Embryonic facial prominence (tissue), 1 donor: ENCODE results near the gene KCNK10.
"Not testable (repeated sequence)": the region's sequence is repeated elsewhere in the genome, so short reads cannot be mapped to it uniquely, and the experiment has no call there.

ENCODE experiments used
- DNase-seq: peaks from one replicate; pipeline ENCODE4 v3.0.0-alpha.2; 2016; ENCODE audit errors: extremely low spot score

Gene KCNK10

GRCh38 chr14:88270776-88271175, 52.3 kb downstream of the KCNK10 start:
- no peak for DNase-seq

DNA sequence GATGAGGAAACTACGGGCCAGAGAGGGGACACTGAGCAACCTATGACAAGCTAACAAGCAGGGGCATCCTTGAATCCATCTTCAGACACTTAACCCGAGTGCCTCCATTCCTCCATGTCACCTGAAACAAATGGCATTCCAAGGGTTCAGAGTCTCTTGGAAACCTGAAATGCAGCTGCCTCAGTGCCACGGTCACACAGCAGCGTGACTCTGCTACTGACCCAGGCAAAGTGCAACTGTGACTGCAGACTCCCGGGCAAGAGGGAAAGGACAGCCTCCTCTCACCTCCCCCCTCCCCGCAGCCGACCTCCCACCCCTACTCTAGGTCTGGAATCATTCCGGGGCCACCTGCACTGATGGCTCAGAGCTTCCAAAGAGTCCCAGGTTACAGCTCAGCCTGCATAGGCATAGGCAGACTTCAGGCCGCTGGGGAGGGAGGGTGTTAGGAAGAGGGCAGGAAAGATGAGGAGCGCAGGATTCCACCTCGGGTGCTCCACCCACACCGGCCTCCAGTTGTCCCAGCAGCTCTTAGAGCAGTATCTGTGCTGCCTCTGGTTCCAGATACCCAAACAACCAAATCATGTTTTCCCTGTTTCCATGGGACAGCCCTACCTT, 53.2 kb downstream of the KCNK10 start:
- no peak for DNase-seq

GRCh38 chr14:88266474-88266873, 56.6 kb downstream of the KCNK10 start:
- no peak for DNase-seq

DNA sequence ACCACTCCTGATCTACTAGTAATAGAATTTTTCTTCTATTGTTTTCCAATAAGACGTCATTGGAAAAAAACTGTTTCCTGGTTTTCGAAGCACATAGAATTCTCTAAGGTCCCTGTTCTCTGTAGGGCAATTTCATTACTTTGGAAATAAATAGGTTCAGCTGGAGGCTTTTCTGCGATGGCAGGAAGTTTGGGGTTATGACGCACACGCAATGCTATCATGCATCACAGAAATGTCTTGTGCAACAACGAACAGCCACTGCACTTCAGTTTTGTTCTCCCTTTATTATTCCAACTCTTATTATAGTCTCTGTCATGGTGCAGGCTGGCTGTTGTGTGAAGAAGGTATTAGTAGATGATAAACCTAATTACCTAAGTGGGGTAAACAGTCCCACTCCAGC, 59.0 kb downstream of the KCNK10 start:
- no peak for DNase-seq

DNA sequence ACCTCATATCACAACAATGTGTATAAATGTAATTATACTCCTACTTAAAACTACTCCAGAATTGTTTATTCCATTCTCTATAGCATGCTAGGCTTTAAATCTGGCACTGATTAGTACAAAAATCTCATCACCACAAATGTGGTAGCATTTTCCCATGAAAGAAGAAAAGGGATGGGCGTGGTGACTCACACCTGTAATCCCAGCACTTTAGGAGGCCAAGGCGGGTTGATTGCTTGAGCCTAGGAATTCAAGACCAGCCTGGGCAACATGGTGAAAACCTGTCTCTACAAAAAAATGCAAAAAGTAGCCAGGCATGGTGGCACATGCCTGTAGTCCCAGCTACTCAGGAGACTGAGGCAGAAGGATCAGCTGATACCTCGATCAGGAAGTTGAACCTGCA, 61.8 kb downstream of the KCNK10 start:
- not testable (repeated sequence) for DNase-seq

DNA sequence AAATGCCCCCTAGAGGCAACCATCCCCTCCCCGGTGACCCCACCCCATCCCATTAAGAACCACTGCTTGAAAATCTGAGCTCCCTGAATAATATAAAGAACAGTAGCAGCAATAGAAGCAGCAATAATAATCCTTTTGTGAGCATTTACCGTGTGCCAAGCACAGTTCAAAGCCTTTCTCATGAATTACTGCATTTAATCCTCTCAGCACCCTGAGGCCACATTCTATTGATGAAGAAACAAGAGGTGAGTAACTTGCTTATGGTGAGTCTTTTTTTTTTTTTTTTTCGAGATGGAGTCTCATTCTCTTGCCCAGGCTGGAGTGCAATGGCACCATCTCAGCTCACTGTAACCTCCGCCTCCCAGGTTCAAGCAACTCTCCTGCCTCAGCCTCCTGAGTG, 65.0 kb downstream of the KCNK10 start:
- DNase-seq, result no peak

DNA sequence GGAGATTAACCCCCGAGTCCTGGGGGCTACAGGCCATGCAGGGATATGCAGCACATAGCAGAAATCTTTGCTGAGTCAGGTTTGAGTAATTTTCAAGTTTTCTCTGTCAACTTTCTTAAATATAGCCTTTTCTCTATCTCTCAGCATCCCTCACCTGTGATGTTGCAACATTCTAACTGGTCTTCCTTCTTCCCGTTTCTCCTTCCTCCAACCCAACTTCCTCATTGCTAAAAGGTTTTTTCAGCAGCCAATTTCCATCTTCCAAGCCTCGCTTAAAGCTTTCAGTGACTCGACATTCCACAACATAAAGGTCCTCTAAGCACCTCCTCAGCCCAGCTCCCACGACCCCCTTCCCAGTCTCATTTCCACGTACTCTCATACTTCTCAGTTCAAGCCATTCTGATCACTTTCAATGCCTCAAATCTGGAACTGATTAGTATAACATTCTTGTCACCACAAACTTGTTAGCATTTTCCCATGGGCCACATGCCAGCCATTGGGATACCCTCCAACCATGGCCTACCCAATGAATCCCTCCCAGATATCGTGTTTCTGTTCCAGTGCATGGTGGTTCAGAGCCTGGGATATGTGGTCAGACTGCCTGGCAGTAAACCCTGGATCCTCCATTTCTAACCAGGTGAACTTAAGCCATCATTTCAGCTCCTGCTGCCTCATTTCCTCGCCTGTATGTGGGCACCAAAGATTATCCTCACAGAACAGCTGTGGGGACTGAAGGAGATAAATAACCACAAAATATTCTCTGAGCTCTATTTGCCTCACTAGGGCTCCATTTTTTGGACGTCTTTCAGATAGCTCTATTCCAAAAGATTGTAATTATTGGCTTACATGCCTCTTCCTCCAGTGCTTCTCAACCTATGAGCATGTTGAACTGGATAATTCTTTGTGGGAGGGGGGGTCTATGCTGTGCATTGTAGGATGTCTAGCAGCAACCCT, 65.8 kb downstream of the KCNK10 start:
- DNase-seq, result peak; percentile 38

GRCh38 chr14:88255798-88256197, 67.3 kb downstream of the KCNK10 start:
- no peak for DNase-seq

GRCh38 chr14:88255196-88255595, 67.9 kb downstream of the KCNK10 start:
- DNase-seq, result no peak

GRCh38 chr14:88252498-88252897, 70.6 kb downstream of the KCNK10 start:
- no peak for DNase-seq

- no peak for DNase-seq
These were observed 71.4 kb downstream of the KCNK10 start for GRCh38 chr14:88251650-88252049.

GRCh38 chr14:88249266-88249665, 73.8 kb downstream of the KCNK10 start:
- no peak for DNase-seq

- no peak for DNase-seq
These were observed 74.5 kb downstream of the KCNK10 start for GRCh38 chr14:88248606-88249005.

GRCh38 chr14:88247228-88247627, 75.8 kb downstream of the KCNK10 start:
- DNase-seq, result no peak

GRCh38 chr14:88245321-88245720, 77.7 kb downstream of the KCNK10 start:
- DNase-seq, result no peak

DNA sequence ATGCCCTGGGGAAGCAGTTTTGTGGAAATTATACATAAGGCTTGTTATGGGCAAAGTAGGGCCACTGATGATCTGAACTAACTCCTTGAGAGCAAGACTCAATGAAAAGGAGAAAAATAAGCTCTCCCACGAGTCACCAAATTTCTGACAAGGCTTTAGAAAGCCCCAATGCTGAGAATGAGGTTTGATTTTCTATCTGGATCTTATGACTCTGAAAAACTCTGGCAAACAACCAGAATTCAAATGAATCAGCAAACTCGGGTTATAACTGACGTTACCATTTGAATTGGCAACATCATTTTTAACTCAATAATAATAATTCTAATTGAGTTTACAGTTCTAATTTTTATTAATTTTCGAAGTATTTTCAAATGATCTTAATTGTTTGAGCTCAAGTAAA, 79.1 kb downstream of the KCNK10 start:
- no peak for DNase-seq

DNA sequence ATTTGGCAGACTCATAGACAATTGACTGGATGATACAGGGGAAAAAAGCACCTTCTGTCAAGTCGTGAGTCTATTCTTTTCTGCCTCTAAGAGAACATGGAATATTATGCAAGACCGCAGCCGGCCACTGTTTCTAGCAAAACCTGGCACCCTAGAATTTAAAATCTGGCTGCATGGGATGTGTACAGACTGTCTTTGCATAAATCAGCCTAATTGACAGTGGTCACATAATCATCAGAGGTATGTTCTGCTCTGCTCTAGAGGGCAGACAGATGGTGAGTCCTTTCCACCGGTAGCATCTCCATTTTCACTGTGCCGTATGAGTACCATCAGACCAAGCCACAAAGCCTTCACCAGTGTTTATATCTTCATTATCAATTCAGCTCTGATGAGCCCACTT, 80.6 kb downstream of the KCNK10 start:
- no peak for DNase-seq

DNA sequence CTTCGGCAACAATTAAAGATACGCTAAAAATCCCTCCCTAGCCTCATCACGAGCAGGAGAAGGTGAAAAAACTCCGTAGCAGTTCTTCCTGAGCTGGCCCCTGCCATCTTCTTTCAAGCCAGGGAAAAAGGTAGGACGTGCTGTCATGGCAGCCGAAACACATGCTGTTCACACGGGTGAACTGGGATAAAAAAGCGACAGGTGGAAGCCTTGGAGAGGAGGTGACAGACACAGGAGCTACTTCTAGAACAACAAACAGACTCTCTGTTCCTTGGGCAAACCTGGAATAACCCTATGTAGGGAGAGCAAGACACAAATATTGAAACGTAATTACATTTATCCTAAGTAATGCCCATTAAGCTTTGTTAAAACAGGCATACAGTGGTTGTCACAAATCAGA, 81.3 kb downstream of the KCNK10 start:
- no peak for DNase-seq

DNA sequence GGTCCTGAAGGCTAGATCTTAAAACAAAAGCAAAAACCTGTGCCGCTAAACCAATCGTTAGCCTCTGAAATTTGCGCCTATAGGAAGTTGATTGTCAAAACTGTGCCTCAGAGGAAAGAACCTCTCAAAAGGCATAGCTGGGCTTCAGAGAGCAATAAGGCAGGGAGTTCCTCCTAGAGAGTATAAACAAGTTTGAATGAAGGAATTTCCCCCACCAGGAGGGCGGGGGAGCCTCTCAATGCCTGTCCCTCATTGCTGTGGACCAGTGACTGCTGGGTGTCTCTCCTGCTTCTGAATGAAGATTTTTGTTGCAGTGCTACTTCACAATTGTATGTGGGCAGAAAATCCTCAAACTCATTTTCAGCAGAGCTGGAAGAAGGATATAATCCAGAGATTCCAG, 88.6 kb downstream of the KCNK10 start:
- no peak for DNase-seq

DNA sequence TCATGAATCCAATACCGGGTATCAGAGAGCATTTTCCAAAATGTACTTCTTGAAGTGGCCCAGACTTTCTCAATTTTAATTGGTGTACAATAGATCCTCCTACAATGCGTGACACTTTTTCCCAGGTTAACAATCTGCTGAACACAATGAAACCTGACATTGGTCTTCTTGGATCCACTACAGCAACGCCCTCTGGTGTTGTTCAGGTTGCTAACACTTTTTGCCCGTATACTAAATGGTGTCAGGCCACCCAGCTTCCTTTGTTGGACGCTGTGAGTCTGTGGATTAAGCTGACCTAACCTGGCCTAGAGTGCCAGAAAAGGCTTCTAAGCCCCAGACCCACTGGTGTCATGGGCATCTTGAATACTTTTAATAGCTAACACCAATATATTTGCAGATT, 89.2 kb downstream of the KCNK10 start:
- no peak for DNase-seq

DNA sequence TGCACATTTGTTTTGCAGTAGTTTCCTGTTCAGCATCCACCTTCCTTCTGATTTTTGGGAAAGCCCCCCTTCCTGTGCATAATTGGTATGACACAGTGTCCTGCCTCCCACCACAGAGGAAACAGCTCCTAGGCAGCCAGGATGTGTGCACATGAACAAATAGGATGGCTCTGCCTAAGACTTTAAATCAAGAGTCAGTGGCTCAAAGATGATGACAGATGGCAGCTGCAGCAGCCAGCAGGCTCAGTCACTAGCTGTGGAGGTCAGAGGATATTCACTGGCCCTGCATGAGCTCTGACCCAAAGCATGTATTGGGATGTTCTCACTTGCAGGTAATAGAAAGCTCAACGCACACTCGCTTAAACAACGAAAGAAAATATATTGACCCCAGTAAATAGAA, 90.3 kb downstream of the KCNK10 start:
- no peak for DNase-seq

- no peak for DNase-seq
These were observed 91.5 kb downstream of the KCNK10 start for GRCh38 chr14:88231603-88232002.

GRCh38 chr14:88229428-88229827, 93.6 kb downstream of the KCNK10 start:
- DNase-seq, result no peak
